HepG2 (cell line): ENCODE measurements around the gene USP7. TPM values are rescaled to one million over a fixed set of nuclear protein-coding genes. Genes with fewer than 3 reads are reported as not detected.

ENCODE experiments used
- CCDC6 ChIP-seq: sonication (generic); formaldehyde crosslinking; IDR thresholded peaks from 2 replicates; pipeline ENCODE4 v1.8.1; 2022; ENCODE audit warnings: mild to moderate bottlenecking, missing genetic modification reagents, moderate library complexity
- GLI4 ChIP-seq: sonication (generic); formaldehyde crosslinking; IDR thresholded peaks from 2 replicates; pipeline ENCODE4 v1.5.1; 2020; ENCODE audit warnings: missing genetic modification reagents, mild to moderate bottlenecking, moderate library complexity, borderline replicate concordance
- MED1 ChIP-seq: sonication (generic); formaldehyde crosslinking; IDR thresholded peaks from 2 replicates; pipeline ENCODE4 v1.4.0; 2020; ENCODE audit warnings: missing genetic modification reagents
- POLR2AphosphoS5 ChIP-seq: IDR thresholded peaks from 2 replicates; pipeline ENCODE4 v1.6.1; 2012; ENCODE audit warnings: low read depth, low read length
- SAFB2 ChIP-seq: sonication (generic); formaldehyde crosslinking; IDR thresholded peaks from 2 replicates; pipeline ENCODE4 v1.5.1; 2020; ENCODE audit warnings: missing genetic modification reagents, low read depth, mild to moderate bottlenecking, borderline replicate concordance
- SNAI1 ChIP-seq: sonication (generic); formaldehyde crosslinking; IDR thresholded peaks from 2 replicates; pipeline ENCODE4 v1.5.0; 2020; ENCODE audit warnings: mild to moderate bottlenecking, missing genetic modification reagents, borderline replicate concordance
- THAP11 ChIP-seq: IDR thresholded peaks from 2 replicates; pipeline ENCODE4 v1.6.1; 2016; ENCODE audit warnings: missing biosample characterization, missing genetic modification reagents
- ZEB1 ChIP-seq: IDR thresholded peaks from 2 replicates; pipeline ENCODE4 v1.6.1; 2012; ENCODE audit warnings: mild to moderate bottlenecking, low read depth, inconsistent platforms; ENCODE audit not compliant: insufficient replicate concordance
- ZNF230 ChIP-seq: sonication (generic); formaldehyde crosslinking; IDR thresholded peaks from 2 replicates; pipeline ENCODE4 v1.4.0; 2020; ENCODE audit warnings: mild to moderate bottlenecking, missing genetic modification reagents
- ZNF543 ChIP-seq: sonication (generic); formaldehyde crosslinking; IDR thresholded peaks from 2 replicates; pipeline ENCODE4 v1.4.0; 2020; ENCODE audit warnings: mild to moderate bottlenecking, missing genetic modification reagents
- ZNF547 ChIP-seq: sonication (generic); formaldehyde crosslinking; IDR thresholded peaks from 2 replicates; pipeline ENCODE4 v1.5.1; 2020; ENCODE audit warnings: mild to moderate bottlenecking, missing genetic modification reagents
- ZNF567 ChIP-seq: sonication (generic); formaldehyde crosslinking; IDR thresholded peaks from 2 replicates; pipeline ENCODE4 v1.8.1; 2023; ENCODE audit warnings: mild to moderate bottlenecking, missing genetic modification reagents, borderline replicate concordance
- ZSCAN25 ChIP-seq: sonication (generic); formaldehyde crosslinking; IDR thresholded peaks from 2 replicates; pipeline ENCODE4 v1.8.0; 2022; ENCODE audit warnings: mild to moderate bottlenecking, missing genetic modification reagents
- polyA plus RNA-seq, 8 experiments: library from polyadenylated mRNA; depleted of rRNA in 3 of 8; stranded (reverse) in 7 of 8; unstranded in 1 of 8; fragments of >200 nt; fragmentation: Illumina TruSeq in 4 of 8; extraction: Trizol in 4 of 8; gene quantifications; 2 replicates each; pipeline versions ENCODE4 v1.2.1 to v1.2.3, GENCODE V29; 2011 to 2016; ENCODE audit warnings: low read depth in 4 of 8, missing spikeins in 1 of 8, mixed read lengths in 1 of 8; ENCODE audit not compliant: insufficient read depth in 1 of 8
- total RNA-seq, 5 experiments: library from RNA; depleted of rRNA; stranded (reverse); fragments of >200 nt; fragmentation: Illumina TruSeq; extraction: Trizol; gene quantifications; 2 replicates each; pipeline ENCODE4 v1.2.3, GENCODE V29; 2016; ENCODE audit warnings: low read depth in 1 of 5
- TF ChIP-seq, protein P1 (sequence below): sonication (generic); formaldehyde crosslinking; IDR thresholded peaks from 2 replicates; pipeline ENCODE4 v1.4.0; 2020; ENCODE audit warnings: mild to moderate bottlenecking, low read depth, missing genetic modification reagents
- TF ChIP-seq, protein P2 (sequence below): sonication (generic); formaldehyde crosslinking; conservative IDR thresholded peaks from 2 replicates; pipeline ENCODE4 v1.8.1; 2023; ENCODE audit warnings: missing genetic modification reagents
- TF ChIP-seq, protein P3 (sequence below): sonication (generic); formaldehyde crosslinking; IDR thresholded peaks from 2 replicates; pipeline ENCODE4 v1.5.0; 2020; ENCODE audit warnings: missing genetic modification reagents, mild to moderate bottlenecking, borderline replicate concordance
- TF ChIP-seq, protein P4 (sequence below): sonication (generic); formaldehyde crosslinking; IDR thresholded peaks from 2 replicates; pipeline ENCODE4 v1.4.0; 2020; ENCODE audit warnings: mild to moderate bottlenecking, missing genetic modification reagents
- TF ChIP-seq, protein P5 (sequence below): sonication (generic); formaldehyde crosslinking; IDR thresholded peaks from 2 replicates; pipeline ENCODE4 v1.8.1; 2023; ENCODE audit warnings: mild to moderate bottlenecking, moderate library complexity, missing genetic modification reagents

The USP7 gene
- total and polyA plus RNA-seq, 2 of the 13 experiments (the other 11 are each of a cell fraction or from before 2014, with no cell fraction given): 52.5 to 173 TPM

DNA sequence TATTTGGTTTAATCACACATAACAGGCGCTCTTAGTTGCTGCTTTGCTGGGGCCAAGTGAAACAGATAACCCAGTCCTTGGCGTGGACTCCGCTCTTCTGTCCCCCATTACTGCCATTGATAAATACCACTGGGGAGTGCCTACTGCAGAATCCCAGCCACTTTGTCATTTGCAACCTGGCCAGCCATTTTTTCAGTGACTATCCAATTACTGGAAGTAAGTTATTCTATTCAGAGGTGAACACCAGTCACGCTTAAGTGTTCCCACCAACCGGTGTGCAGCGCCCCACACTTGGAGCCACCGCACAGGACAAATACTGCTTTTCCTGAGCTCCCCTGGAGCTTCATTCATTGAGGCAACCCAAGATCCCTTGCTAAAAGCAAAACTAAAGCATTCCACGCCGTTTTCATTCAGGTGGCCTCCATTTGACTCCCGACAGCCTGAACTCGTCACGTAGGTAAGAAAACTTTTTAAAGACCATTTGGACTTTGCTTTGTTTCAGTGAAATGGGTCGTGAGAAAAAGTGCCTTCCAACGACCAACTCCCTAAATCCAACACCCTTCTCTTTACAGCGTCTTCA lies 1.8 kb downstream of the USP7 start (continued):
- TF ChIP-seq SAFB2 (CRISPR knock-in tag) (no peak), CCDC6 (no peak), ZEB1 (no peak), SNAI1 (CRISPR knock-in tag) (no peak), POLR2AphosphoS5 (no peak), ZSCAN25 (no peak), ZNF547 (CRISPR knock-in tag) (no peak), GLI4 (CRISPR knock-in tag) (0 out of 2 replicates have a peak, but pooled peaks have one; percentile 41), ZNF230 (CRISPR knock-in tag) (no peak), THAP11 (CRISPR knock-in tag) (no peak), ZNF543 (CRISPR knock-in tag) (no peak), MED1 (no peak; the same call in 1 of the 2 replicates), ZNF567 (CRISPR knock-in tag) (no peak)
- TF ChIP-seq, protein P1, sequence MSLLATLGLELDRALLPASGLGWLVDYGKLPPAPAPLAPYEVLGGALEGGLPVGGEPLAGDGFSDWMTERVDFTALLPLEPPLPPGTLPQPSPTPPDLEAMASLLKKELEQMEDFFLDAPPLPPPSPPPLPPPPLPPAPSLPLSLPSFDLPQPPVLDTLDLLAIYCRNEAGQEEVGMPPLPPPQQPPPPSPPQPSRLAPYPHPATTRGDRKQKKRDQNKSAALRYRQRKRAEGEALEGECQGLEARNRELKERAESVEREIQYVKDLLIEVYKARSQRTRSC (CRISPR knock-in tag): no peak
- TF ChIP-seq, protein P2, sequence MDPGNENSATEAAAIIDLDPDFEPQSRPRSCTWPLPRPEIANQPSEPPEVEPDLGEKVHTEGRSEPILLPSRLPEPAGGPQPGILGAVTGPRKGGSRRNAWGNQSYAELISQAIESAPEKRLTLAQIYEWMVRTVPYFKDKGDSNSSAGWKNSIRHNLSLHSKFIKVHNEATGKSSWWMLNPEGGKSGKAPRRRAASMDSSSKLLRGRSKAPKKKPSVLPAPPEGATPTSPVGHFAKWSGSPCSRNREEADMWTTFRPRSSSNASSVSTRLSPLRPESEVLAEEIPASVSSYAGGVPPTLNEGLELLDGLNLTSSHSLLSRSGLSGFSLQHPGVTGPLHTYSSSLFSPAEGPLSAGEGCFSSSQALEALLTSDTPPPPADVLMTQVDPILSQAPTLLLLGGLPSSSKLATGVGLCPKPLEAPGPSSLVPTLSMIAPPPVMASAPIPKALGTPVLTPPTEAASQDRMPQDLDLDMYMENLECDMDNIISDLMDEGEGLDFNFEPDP (CRISPR knock-in tag): no peak
- TF ChIP-seq, protein P3, sequence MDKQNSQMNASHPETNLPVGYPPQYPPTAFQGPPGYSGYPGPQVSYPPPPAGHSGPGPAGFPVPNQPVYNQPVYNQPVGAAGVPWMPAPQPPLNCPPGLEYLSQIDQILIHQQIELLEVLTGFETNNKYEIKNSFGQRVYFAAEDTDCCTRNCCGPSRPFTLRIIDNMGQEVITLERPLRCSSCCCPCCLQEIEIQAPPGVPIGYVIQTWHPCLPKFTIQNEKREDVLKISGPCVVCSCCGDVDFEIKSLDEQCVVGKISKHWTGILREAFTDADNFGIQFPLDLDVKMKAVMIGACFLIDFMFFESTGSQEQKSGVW: no peak
- TF ChIP-seq, protein P4, sequence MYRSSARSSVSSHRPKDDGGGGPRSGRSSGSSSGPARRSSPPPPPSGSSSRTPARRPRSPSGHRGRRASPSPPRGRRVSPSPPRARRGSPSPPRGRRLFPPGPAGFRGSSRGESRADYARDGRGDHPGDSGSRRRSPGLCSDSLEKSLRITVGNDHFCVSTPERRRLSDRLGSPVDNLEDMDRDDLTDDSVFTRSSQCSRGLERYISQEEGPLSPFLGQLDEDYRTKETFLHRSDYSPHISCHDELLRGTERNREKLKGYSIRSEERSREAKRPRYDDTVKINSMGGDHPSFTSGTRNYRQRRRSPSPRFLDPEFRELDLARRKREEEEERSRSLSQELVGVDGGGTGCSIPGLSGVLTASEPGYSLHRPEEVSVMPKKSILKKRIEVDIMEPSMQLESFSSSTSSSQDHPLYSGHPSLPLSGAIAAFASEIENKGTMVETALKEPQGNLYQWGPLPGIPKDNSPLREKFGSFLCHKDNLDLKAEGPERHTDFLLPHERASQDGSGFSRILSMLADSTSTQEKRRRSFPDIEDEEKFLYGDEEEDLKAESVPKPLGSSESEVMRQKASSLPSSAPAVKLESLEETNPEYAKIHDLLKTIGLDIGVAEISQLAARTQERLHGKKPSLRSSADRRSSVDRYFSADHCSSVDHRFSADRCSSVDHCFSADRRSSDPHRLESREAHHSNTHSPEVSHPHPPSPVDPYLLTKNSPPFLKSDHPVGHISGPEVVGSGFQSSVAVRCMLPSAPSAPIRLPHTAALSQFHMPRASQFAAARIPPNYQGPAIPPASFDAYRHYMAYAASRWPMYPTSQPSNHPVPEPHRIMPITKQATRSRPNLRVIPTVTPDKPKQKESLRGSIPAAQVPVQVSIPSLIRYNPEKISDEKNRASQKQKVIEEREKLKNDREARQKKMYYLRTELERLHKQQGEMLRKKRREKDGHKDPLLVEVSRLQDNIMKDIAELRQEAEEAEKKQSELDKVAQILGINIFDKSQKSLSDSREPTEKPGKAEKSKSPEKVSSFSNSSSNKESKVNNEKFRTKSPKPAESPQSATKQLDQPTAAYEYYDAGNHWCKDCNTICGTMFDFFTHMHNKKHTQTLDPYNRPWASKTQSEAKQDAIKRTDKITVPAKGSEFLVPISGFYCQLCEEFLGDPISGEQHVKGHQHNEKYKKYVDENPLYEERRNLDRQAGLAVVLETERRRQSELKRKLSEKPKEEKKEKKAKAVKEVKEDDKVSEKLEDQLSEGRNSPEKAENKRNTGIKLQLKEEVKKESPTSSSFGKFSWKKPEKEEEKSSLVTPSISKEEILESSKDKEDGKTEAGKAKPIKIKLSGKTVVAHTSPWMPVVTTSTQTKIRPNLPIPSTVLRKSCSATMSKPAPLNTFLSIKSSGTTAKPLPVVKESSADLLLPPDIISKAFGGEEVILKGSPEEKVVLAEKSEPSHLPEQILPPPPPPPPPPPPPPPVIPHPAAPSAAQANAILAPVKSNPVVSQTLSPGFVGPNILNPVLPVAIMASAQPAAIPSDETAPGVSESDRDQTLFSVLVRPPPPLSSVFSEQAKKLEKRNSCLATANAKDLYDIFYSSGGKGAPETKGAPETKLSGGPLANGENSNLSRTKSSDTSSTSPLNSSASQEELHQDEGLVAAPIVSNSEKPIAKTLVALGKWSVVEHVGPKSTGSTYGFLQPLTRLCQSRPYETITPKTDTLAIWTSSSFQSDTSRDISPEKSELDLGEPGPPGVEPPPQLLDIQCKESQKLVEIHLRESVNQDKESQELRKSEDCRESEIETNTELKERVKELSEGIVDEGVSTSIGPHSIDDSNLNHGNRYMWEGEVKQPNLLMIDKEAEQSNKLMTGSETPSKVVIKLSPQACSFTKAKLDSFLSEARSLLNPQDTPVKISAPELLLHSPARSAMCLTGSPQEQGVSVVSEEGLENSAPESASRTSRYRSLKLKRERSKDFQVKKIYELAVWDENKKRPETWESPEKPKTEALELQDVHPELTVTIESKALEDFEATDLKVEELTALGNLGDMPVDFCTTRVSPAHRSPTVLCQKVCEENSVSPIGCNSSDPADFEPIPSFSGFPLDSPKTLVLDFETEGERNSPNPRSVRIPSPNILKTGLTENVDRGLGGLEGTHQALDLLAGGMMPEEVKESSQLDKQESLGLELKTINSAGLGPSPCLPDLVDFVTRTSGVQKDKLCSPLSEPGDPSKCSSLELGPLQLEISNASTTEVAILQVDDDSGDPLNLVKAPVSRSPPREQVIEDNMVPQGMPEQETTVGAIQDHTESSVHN: no peak
- TF ChIP-seq, protein P5, sequence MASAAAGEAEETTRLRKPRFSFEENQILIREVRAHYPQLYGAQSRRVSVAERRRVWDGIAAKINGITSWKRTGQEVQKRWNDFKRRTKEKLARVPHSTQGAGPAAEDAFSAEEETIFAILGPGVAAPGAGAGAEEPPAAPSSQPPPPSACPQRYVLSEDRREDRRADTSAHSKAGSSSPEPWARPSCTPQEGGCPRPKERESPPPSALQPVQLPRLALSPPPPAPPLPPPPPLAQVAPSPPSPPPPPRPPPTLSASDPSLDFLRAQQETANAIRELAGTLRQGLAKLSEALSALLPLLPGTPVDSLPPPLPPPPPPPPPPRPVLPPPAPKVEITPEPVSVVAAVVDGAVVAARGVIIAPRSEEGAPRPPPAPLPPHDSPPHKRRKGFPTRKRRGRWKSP (CRISPR knock-in tag): peak; percentile 66; the same call in 1 of the 2 replicates
